Fibroblast of peridontal ligament (primary cell): ENCODE measurements around the gene SIM1.
"Not testable (repeated sequence)": the region's sequence is repeated elsewhere in the genome, so short reads cannot be mapped to it uniquely, and the experiment has no call there.

Experiments
- DNase-seq: peaks from one replicate; pipeline ENCODE4 v3.0.0-alpha.2; 2010; ENCODE audit errors: extremely low read depth

Gene SIM1

GRCh38 chr6:100426744-100427338 is 37.9 kb downstream of the SIM1 start:
- DNase-seq: peak; percentile 25

GRCh38 chr6:100426241-100426640 is 38.5 kb downstream of the SIM1 start:
- no peak for DNase-seq

DNA sequence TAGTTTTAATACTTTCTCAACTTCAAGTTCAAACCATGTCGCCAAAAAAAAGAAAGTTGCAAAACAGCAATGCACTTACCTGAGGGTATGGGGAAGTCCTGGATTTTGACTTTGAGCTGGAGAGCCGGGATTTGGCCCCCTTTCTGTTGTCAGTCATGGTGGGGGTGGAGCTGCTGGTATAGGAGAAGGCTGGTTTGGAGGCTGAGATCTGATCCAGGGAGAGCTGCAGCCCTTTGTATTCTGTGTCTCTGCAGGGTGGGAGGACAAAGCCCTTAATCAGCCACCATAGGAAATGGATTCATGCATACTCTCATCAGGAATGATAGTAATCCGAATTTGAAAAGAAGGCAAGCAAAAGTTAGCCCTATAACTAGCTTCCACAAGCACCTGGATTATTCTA is 44.0 kb downstream of the SIM1 start:
- no peak for DNase-seq

- DNase-seq: no peak
Observed at GRCh38 chr6:100417036-100417435, 47.7 kb downstream of the SIM1 start.

- no peak for DNase-seq
Observed at GRCh38 chr6:100415768-100416167, 49.0 kb downstream of the SIM1 start.

DNA sequence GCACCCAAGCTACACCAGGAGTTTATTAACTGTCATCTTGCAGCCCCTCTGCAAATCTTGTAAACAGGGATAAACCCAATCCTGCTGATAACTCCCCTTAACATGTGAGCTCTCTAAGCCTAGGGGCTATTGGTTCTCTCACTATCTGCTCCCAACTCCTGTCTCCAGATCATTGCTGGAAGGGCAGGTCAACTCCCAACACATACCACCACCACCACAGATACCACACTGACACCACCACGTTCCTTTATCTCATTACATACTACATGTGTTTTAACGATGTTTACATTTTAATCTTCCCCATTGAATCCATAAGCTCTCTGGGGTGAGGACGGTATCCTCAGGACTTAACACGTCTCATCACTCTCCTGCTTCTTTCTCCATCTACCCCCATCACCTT is 51.8 kb downstream of the SIM1 start:
- no peak for DNase-seq

DNA sequence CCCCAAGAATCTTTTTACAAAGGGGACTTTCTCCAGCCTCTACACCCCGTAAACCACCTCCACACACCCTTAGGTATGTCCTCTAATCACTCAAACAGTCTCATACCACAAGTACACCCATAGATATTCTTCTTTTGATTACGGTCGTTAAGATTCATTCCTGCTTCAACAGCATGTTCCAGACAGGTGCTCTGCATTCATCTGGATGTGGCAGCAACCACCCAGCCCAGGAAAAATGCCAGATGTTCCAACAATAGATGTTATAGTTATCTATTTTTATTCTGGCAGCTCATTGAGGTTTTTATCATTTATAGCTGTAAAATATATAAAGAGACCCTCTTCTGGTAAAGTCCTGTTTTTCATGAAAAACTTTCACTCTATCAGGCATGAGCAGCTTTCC is 60.7 kb downstream of the SIM1 start:
- DNase-seq: no peak

GRCh38 chr6:100393493-100393892 is 71.2 kb downstream of the SIM1 start:
- no peak for DNase-seq

DNA sequence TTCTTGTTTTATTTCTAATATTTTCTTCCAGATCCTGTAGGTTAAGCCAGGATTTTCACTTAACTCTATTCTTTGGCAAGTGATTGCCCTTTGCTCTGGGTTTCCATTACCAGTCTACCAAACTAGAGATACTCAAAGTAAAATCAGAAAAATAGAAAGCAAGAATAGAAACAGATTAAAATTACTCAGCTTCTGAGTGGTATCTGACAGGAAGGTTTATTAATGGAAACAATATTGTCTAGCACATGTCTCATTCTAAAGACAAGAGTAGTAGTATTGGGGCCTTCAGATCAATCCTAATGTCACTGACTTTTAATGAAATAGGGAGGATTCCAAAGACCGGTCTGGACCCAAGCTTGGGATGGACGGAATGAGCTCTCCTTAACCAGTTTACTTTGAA is 72.3 kb downstream of the SIM1 start:
- DNase-seq: no peak

GRCh38 chr6:100388868-100389519 is 75.7 kb downstream of the SIM1 start:
- no peak for DNase-seq

- peak; percentile 9 for DNase-seq
Observed at GRCh38 chr6:100382767-100383195, 81.9 kb downstream of the SIM1 start.

DNA sequence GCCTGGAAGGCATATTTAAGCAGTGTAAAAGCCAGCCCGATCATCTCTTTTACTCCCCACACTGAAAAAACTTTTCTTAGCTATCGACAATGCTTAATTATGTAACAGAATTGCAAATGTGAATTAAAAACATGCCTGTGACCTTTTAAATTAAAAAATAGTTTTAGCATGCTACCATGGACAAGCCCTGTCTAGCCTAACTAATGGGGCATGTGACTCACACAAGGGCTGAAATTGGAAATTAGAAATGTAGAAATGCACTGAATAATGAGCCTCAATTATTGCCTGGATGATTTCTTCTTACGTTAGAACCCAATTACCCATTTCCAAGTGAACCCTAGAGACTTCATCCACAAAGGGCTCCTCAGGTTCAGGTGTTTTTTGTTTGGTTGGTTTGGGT is 82.7 kb downstream of the SIM1 start:
- peak; percentile 9 for DNase-seq

DNA sequence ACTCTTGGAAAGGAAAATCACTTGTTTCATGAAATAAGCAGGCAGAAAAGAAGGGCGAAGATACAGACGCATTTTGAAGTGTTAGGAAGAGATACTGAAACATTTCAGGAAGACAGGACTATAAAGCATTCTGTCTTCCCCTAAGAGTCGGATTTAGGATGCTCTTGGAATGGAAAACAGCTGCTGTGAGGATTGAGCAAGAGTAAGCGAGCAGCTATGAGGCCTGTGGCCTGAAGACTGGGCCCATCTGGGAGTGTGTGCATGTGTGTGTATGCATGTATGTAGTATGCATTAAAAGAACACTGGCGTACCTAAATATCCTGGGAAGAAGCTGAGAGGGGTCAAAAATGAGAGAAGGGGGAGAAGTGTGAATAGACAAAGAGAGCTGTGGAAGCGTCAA is 83.6 kb downstream of the SIM1 start:
- DNase-seq: peak; percentile 51

GRCh38 chr6:100379386-100379785 is 85.3 kb downstream of the SIM1 start:
- DNase-seq: no peak

DNA sequence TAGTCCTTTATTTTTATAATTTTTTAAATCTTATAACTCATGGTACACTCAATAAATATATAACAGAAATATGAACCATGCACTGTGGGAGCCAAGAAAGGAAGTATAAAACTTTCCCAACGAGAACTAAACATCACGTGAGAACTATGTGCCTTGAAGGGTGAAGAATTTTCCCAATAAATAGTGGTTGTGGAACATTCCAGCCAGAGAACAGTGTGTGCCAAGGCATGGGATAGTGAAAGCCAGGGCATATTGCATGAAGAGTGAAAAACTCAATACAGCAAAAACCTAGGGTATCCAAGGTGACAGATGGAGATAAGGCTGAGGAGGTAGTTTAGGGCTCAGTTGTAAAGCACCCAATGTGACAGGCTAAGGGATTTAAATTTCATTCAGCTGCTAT is 86.1 kb downstream of the SIM1 start:
- DNase-seq: peak; percentile 8

GRCh38 chr6:100376103-100376502 is 88.6 kb downstream of the SIM1 start:
- no peak for DNase-seq

GRCh38 chr6:100372326-100373091 is 92.2 kb downstream of the SIM1 start:
- DNase-seq: no peak

DNA sequence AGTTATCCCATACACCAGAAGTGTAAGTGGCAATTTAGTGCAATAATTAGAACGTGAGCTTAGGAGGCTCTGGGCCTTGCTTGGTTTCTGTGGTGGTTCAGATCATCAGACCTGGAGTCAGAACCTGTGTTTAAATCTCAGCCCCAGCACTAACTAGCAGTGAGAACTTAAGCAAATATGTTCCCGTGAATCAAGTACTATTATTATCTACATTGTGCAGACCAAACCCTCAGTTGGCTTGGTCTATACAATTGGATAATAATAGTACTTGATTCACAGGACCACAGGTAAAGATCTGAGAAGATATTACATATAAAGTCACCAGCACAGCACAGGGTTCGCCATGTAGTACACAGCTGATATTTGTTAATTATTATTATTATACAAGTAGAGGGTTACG is 93.1 kb downstream of the SIM1 start:
- no peak for DNase-seq

DNA sequence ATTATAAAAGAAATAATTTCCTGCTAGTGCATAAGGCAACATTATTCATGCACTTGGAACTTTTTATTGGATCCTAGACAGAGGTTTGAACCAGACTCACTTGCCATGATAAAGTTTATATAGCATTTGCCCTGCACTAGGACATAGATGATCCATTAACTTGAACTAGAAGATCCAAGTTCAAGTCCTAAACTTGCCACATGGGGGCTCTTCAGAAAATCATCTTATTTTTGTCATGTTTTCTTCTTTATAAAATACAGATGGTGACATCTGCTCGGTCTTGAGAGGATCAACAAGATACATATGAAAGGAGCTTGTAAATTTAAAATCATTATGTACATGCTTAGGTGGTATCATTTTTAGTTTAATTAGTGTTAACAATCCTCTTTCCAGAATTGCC is 94.5 kb downstream of the SIM1 start:
- DNase-seq: no peak

DNA sequence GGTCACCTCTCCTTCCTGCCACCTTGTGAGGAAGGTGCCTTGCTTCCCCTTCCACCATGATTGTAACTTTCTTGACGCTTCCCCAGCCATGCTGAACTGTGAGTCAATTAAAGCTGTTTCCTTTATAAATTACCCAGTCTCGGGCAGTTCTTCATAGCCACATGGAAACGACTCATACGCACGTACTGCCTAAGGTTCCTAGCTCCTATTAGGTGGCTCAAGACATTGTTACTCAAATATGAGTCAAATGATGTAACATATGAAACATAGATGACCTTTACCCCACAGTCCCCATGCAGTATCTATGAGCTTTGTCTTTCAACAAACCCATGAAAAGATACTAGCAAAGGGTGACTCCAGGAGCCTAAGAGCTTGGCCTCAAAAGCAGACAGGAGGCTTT is 98.3 kb downstream of the SIM1 start:
- DNase-seq: peak; percentile 56

GRCh38 chr6:100363651-100364050 is 101.1 kb downstream of the SIM1 start:
- no peak for DNase-seq

DNA sequence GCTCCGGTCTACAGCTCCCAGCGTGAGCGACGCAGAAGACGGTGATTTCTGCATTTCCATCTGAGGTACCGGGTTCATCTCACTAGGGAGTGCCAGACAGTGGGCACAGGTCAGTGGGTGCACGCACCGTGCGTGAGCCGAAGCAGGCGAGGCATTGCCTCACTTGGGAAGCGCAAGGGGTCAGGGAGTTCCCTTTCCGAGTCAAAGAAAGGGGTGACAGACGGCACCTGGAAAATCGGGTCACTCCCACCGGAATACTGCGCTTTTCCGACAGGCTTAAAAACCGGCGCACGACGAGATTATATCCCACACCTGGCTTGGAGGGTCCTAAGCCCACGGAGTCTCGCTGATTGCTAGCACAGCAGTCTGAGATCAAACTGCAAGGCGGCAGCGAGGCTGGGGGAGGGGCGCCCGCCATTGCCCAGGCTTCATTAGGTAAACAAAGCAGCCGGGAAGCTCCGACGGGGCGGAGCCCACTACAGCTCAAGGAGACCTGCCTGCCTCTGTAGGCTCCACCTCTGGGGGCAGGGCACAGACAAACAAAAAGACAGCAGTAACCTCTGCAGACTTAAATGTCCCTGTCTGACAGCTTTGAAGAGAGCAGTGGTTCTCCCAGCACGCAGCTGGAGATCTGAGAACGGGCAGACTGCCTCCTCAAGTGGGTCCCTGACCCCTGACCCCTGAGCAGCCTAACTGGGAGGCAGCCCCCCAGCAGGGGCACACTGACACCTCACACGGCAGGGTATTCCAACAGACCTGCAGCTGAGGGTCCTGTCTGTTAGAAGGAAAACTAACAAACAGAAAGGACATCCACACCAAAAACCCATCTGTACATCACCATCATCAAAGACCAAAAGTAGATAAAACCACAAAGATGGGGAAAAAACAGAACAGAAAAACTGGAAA is 109.7 kb downstream of the SIM1 start:
- DNase-seq: not testable (repeated sequence)
